Mesothelial cell of epicardium (in vitro differentiated cells): Measurements from ENCODE around the gene CD44. TPM values are rescaled to one million over a fixed set of nuclear protein-coding genes. Genes with fewer than 3 reads are reported as not detected.

ENCODE experiments used
- DNase-seq, 2 experiments: peaks; one replicate each; pipeline ENCODE4 v3.0.0; 2021; ENCODE audit warnings: low spot score in 2 of 2; ENCODE audit not compliant: unreplicated experiment in 2 of 2
- H3K27ac Mint-ChIP-seq: 2 replicates; pipeline ENCODE4 v1.8.0; 2021; ENCODE audit warnings: mixed read lengths
- H3K27me3 Mint-ChIP-seq: 2 replicates; pipeline ENCODE4 v1.8.0; 2021; ENCODE audit warnings: low read depth, mixed read lengths
- H3K36me3 Mint-ChIP-seq: 2 replicates; pipeline ENCODE4 v1.8.0; 2021; ENCODE audit warnings: mixed read lengths
- H3K4me1 Mint-ChIP-seq: 2 replicates; pipeline ENCODE4 v1.8.0; 2021; ENCODE audit warnings: mixed read lengths
- H3K4me3 Mint-ChIP-seq: 2 replicates; pipeline ENCODE4 v1.8.0; 2021; ENCODE audit warnings: mild to moderate bottlenecking, moderate library complexity, mixed read lengths
- H3K9me3 Mint-ChIP-seq: 2 replicates; pipeline ENCODE4 v1.8.0; 2021; ENCODE audit warnings: mixed read lengths
- total RNA-seq: library from RNA; stranded (reverse); gene quantifications from 3 replicates; pipeline ENCODE4 v1.2.1, GENCODE V29; 2021
- TF ChIP-seq, protein P1 (sequence below): fragments of 200-600 bp; sonication (generic); IDR thresholded peaks from one replicate; pipeline ENCODE4 v1.5.0; 2021; ENCODE audit warnings: antibody characterized with exemption; ENCODE audit not compliant: unreplicated experiment

Gene CD44
- total RNA-seq, 1 donor from 2014 or later: 1.9 TPM

DNA sequence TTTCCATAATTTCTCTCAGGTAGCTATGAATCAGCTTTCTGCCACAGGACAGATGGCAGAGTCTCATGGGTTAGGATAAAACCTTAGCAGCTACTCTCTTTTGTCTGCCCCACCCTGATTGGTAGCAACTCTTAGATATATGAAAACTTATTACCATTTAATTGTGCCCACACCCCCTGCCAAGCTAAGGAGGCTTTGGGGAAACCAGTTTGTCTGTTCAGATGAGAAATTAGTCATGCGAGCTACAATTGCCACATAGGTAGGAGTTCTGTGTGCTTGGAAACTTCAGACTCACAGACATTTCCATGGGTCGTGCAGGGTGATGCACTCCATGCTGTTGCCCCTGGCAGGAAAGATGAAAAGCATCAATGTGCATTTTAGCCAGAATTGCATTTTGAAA lies 39.9 kb downstream of the CD44 start:
- H3K27me3 Mint-ChIP-seq: peaks cover 2% of the 10 kb centered on the region
- no peaks in the 10 kb centered on the region for H3K9me3 Mint-ChIP-seq
- H3K36me3 Mint-ChIP-seq: no peaks in the 10 kb centered on the region
- H3K4me3 Mint-ChIP-seq: no peak overlapping the region
- TF ChIP-seq, protein P1, sequence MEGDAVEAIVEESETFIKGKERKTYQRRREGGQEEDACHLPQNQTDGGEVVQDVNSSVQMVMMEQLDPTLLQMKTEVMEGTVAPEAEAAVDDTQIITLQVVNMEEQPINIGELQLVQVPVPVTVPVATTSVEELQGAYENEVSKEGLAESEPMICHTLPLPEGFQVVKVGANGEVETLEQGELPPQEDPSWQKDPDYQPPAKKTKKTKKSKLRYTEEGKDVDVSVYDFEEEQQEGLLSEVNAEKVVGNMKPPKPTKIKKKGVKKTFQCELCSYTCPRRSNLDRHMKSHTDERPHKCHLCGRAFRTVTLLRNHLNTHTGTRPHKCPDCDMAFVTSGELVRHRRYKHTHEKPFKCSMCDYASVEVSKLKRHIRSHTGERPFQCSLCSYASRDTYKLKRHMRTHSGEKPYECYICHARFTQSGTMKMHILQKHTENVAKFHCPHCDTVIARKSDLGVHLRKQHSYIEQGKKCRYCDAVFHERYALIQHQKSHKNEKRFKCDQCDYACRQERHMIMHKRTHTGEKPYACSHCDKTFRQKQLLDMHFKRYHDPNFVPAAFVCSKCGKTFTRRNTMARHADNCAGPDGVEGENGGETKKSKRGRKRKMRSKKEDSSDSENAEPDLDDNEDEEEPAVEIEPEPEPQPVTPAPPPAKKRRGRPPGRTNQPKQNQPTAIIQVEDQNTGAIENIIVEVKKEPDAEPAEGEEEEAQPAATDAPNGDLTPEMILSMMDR: no peak
- H3K27ac Mint-ChIP-seq: no peak overlapping the region
- no peaks in the 10 kb centered on the region for H3K4me1 Mint-ChIP-seq
- no peak for DNase-seq

DNA sequence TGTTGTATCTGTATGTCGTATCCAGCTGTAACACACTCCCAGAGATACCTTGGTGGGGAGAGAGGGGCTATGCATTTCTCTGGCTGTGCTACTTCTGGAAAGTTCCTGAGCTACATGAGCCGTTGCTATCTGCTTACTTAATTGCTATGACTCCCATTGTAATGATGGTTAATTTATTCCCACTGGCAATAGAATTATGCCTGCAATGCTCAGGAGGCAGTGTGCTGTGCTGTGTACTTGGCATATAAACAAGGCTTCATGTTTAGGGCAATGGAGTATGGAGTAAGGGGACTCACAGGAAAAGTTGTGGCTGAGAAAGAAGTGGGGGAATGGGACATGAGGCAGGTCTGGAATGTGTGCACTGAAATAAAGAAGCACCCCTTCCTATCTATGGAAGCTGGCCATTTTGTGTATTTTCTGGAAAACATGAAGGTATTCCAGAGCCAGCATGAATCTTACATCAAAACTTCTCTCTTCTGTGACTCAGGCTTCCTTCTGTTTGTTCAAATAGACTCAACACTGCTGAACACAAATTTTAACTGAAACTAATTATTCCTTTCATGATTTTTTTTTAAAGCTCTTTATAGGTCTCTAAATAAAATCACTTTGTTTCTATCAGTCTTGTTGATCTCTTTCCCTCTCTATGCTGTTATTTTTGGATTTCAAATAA lies 40.6 kb downstream of the CD44 start:
- Mint-ChIP-seq H3K4me1 (no peaks in the 10 kb centered on the region), H3K27ac (no peak overlapping the region), H3K36me3 (no peaks in the 10 kb centered on the region), H3K27me3 (peaks cover 2% of the 10 kb centered on the region), H3K9me3 (no peaks in the 10 kb centered on the region), H3K4me3 (no peak overlapping the region)
- TF ChIP-seq, protein P1: no peak
- DNase-seq: no peak

DNA sequence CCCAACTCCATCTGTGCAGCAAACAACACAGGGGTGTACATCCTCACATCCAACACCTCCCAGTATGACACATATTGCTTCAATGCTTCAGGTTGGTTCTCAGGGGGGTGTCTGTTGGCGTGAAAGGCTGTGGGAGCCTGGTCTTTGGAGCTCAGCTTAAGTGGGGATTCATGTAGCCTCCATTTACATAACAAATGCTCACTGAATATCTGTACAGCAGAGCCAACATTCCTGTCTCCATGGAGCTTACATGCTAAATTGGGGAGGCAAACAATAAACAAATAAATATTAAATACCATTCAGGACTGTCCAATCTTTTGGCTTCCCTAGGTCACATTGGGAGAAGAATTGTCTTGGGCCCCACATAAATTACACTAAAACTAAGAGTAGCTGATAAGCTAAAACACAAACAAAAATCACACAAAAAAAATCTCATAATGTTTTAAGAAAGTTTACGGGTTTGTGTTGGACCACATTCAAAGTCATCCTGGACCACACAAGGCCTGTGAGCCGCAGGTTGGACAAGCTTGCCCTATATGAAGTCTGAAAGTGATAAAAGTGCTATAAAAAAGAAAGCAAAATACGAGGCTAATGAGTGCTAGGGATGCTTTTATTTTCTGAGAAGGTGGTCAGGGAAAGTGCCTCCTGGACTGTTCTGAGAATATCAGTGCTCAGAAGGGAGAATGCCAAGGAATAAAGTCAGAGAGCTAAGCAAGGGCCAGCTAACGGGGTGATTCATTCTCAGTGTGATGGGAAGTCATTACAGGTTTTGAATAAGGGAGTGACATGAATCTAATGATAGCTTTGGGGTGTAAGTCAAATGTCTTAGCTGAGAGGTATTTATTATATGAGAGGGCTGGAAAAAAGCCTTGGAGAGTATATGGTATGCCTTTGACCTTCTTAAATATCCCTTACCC lies 41.6 kb downstream of the CD44 start:
- Mint-ChIP-seq H3K4me3 (no peak overlapping the region), H3K9me3 (no peaks in the 10 kb centered on the region), H3K27ac (no peak overlapping the region), H3K4me1 (peaks cover 2% of the 10 kb centered on the region), H3K27me3 (peaks cover 2% of the 10 kb centered on the region), H3K36me3 (no peaks in the 10 kb centered on the region)
- DNase-seq: no peak
- TF ChIP-seq, protein P1: no peak

DNA sequence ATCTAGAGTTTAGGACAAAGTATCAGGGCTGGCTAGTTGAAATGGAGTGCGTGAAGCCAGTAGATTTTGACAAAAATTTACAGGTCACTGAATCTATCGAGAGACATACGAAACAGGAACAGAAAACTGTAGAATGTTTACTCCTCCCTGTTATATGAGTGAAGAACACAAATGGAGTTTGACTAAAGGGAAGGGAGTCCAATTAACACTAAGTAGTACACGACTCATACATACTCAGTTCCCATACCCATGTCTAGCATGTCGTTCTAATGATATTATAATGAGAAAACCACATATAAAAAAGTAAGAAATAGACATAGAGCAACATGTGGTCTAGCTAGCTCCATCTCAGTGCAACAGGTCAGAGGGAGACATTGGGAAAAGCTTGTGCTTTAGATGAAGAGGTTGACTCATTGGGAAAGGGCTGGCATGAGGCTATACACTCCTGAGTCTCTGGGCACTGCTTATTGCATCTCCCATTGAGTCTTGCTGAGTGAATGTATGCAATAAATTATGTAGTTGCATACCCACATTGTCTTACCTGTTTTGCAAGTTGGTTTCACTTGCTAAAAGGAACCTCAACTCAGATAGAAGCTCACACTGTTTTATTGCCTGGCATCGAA lies 43.5 kb downstream of the CD44 start:
- H3K4me1 Mint-ChIP-seq: peaks cover 6% of the 10 kb centered on the region
- H3K9me3 Mint-ChIP-seq: no peaks in the 10 kb centered on the region
- peaks cover 2% of the 10 kb centered on the region for H3K27me3 Mint-ChIP-seq
- TF ChIP-seq, protein P1: no peak
- H3K4me3 Mint-ChIP-seq: no peak overlapping the region
- DNase-seq: no peak
- H3K36me3 Mint-ChIP-seq: no peaks in the 10 kb centered on the region
- no peak overlapping the region for H3K27ac Mint-ChIP-seq

DNA sequence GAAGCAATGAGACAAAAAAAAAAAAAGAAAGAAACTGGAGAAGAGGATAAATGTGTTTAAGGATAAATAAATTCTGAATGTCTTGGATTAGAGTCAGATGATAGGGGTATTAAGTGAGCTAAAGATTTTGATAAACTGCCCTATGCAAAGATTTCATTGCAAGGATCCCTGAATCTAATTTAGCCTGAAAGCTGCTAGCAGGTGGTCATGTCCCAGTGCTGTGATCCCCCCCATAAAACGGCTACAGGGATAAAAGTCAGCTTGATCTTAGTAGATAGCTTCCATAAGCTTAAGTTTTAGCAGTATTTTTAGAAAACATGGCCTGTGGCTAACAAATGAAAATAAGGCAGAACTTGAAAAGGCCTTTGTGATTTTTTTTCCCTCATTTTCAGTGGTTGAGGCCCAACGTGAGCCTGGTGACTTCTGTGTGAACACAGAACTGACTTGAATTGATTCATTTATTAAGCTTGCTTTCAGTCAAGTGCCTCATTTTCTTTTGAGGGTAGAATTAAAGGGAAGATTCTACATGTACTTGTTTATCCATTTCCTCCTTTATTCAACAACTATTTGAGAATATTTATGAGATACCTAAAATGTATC lies 44.5 kb downstream of the CD44 start:
- Mint-ChIP-seq H3K4me3 (no peak overlapping the region), H3K9me3 (no peaks in the 10 kb centered on the region), H3K27ac (no peak overlapping the region), H3K27me3 (peaks cover 2% of the 10 kb centered on the region), H3K36me3 (no peaks in the 10 kb centered on the region), H3K4me1 (peaks cover 6% of the 10 kb centered on the region)
- TF ChIP-seq, protein P1: no peak
- no peak for DNase-seq
